ENCODE data around the gene ANKUB1.

The ANKUB1 gene

DNA sequence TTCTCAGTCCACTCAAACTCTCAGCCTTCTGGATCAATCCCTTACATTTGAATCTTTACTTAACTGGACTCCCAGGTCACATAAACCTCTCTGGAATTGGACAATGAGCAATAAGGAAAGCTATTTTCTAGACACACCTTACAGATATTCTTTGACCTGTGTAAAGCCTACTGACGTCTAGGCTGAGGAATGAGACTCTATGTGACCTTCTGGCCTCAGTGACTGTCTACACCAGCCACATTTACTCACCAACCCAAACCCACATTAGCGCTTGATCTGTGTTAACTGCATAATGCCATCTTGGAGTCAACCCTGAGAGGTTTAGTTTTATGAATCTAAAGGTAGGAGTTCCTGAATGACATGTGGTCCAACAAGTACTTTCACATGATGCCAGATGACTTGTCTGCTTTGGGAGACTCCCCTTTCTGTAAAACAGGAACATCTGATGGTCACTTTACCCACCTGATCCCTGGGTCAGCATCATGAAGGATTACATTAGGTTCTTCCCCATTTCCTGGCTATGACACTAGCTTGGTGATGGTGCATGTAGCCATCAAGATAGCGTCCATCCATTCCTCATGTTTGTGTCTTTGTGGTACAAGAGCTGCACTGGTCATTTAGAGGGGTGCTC, 28.7 kb downstream of the ANKUB1 start:
- DNase-seq (ENCODE audit: low read depth), result no peak

DNA sequence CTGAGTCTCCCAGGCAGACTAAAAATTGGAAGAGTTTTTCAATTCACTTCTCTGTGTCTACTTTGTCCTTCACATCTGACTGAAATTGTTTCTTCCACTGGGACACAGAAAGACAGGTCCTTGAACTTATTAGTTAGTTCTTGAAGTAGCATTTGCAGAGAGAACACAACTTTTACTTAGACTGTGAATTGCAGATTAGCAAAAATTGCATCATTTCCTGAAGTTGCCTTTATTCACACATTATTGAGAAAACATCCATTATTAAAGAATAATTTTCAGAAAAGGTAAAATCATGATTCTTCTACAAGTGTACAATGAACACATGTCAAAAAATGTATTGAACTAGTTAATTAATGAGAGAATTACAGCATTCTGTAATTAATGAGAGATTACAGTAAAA, 38.6 kb downstream of the ANKUB1 start:
- no peak for DNase-seq (ENCODE audit: low read depth)

DNA sequence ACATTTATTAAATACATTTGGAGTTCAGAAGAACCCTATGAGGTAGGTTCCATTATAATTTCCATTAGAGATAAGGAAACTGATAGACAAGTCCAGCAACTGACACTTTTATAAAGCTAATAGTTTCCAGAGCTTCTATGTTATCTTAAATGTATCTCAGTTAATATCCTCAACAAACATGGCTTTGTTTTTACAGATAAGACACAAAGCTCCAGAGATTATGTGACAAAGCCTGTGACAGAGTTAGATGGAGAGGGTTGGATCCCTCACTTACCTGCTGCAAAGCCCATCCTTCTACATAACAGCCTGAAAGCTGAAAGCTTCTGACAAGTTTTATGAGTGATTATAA, 39.6 kb downstream of the ANKUB1 start:
- DNase-seq (ENCODE audit: low read depth), result no peak

DNA sequence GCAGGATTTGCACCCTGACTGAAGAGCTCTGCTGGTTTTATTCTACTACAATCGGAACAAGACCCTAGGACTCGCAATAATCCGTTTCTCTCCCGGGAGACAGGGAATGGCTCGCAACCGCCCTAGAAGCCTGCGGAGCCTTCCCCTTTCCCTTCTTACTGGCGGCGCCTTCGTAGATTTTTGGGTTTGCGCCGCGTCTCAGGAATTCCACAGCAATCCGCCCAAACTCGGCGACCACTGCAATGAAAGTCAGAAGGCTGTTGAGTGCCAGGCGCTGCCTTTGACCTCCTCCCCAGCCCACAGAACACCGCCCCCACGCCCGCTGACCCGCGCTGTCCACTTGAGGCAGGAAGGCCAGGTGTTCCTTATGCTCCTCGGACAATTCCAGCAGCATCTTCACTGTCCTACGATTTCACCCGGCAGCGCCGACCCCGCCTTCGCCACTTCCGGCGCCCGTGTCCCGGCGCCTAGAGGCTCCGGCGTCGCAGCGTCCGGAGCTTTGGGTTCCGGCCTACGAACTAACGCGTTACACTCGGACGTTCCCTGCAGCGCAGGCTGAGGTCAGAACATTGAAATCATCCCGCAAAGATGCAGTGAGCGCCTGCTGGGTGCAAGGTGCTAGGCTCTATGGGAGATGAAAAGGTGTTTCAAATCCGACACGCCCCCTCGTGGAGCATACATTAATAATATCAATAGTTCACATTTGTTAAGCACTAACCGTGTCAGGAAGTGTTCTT, 40.1 kb downstream of the ANKUB1 start, which contains the start of gene COMMD2:
Gene COMMD2, minus strand, starts transcription at position 439 of the 737 bp plus-strand sequence. Its CDS starts 45 bp downstream, at position 394.
- DNase-seq (ENCODE audit: low read depth), result peak; percentile 62

DNA sequence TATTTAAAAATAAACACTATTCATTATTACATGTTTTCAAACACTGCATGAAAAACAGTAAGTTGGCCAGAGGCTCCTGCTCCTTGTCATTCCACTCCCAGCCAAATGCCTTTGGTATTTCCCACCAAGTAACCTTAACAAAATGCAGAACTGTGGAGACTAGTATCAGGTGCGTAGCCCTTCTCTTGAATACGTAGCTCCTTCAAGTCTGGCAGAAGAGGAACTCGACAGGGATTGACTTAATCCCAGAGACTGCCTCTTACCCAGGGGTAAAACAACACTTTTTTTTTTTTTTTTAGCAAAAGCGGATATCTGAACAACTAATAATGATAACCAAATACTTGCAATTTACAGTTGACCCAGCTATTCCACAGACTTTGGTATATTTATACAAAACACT, 40.8 kb downstream of the ANKUB1 start:
- DNase-seq (ENCODE audit: low read depth), result no peak

DNA sequence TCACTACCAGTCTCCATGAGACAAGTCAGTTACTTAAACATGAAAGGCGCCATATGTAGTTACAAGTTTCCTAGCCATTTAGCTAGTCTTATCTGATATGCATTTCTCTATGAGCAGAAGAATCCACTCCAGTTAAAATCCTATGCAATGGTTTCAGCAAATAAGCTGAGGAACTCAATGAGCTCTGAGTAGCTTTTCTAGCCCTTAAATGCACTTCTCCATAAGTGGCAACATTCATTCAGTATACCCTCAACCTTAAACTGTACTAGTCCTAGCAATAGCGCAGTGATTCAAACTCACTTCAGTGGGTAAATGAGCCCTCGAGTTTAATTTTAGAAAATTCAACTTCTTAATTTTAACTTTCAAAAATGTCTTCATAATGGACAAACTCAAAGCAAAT, 47.7 kb downstream of the ANKUB1 start:
- no peak for DNase-seq (ENCODE audit: low read depth)

DNA sequence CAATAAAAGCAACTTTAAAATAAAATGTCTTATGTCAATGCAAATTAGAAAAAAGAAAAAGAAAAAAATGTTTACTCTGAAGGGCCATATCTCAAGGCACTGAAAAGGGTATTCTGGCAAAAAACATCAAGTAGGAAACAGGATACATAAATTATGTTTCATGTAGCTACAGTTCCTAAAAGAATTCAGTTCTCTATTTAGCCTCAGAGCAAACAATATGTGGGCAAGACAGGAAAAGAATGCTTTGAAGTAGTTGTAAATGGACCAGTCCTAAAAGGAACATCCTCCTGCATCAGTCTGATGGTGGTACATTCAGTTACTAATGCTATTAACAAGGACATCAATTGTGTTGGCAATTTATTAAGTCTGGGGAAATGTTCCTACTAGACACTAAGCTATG, 48.2 kb downstream of the ANKUB1 start:
- DNase-seq (ENCODE audit: low read depth), result no peak

DNA sequence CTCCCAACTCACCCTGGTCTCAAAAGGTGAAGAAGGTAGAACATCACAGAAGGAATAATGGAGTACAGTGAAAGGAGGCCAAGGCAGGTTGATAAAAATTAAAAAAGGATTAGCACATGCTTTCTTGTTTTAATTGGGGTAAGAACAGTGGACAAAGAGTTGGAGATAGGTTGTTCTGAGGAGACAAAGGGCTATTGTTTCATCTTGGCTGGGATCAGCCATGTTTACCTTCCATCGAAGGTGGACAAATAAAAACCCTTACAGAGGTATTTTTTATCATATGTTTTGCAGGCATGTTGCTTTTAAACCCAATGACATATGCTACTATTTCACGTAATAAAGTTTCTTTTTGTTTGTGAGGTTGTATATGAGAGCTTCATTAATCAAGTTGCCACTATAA, 53.0 kb downstream of the ANKUB1 start:
- no peak for DNase-seq (ENCODE audit: low read depth)

DNA sequence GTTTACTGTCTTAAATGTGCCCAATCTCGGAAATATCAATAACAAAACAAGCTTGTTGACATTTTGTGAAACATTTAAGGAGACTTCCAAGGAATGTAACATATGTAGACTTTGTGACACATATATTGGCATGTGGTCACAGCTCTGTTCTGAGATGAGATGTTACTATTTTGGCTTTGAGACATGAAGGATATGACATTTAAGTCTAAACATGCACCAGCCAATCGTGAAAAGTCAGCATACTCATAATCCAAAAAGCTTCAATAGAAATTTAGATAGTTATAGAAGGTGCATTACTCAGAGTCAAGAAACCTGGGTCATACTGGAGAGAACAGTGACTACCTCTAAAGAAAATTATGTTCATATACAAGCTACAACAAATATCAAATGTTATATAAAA, 53.5 kb downstream of the ANKUB1 start:
- DNase-seq (ENCODE audit: low read depth), result no peak

DNA sequence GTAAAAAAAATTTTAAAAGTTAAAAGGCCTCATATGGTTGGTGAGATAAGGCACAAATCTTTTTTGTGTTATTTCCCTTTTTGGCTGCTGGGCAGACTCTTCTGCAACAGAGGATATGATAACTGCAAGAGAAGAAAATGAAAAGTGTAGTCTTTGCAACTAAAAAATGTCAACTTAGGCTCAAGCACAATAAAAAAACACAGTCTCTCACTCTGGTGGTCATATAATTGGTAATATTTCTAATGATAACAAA, 55.5 kb downstream of the ANKUB1 start:
- DNase-seq (ENCODE audit: low read depth), result no peak

DNA sequence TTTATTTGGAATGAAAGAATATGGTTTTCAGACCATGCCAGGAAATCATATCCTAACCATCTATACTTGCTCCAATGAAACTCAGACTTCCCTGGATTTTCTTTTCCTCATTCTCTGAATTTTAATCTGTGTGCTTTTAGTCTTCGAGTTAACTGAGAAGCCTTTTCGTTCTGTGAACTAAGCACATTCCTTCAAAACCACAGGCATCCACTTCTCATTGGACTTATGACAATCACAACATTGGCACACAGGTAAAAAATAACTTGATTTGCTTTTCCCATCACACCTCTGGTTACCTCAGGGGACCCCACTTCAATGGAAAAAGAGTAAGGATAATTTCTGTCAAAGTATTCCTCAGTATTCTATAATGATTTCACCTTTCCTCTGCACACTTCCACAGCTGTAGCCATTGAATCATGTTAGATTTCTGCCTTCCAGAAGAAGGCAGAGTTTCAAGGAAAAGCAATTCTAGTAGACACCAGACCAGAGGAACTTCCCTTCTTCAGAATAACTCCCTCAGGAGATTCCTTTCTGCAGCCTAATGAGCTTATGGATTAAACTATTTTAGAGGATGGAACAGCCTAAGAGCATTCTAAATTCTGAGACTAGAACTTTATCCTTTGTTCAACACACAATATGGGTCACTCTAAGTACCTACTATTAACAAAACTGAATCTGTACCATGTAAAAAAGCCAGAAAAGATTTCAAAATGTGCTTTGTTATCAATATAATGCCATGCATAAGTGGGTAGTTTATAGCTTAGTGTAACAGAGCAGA, 56.0 kb downstream of the ANKUB1 start:
- no peak for DNase-seq (ENCODE audit: low read depth)

DNA sequence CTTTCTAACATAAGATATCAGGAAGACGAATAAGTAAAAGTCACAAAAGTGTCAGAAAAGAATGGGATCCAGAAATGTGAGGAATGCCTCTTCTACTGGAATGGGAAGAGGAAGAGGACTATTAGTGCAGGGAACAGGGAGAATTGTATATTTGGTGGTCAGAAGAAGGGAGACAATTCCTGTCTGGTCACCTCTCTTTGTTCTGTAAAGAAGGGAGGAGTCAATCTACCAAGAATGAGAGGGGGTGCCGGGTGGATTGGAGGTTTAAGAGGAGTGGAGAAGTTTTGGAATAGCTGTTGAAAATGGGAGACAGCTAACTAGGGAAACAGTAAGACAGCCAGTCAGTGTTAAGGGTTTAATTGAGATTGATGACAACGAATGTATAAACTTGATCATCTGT, 60.1 kb downstream of the ANKUB1 start:
- DNase-seq (ENCODE audit: low read depth), result no peak

DNA sequence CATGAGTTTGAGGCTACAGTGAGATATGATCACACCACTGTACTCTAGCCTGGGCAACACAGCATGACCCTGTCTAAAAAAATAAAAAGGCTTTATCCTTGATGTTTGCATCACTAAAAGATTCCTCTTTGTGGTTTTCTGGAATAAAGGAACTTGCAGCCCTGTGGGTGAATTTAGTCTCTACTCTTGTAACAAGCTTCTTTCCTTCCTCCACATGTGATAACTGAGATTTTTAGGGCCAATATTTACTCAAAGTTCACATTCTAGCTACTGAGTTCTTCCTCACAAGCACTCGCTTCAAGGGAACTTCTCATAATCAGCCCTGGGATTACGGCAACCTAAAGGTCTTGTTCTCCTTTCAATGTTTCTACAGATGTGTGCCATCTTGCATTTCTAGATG, 64.7 kb downstream of the ANKUB1 start:
- DNase-seq (ENCODE audit: low read depth), result no peak

DNA sequence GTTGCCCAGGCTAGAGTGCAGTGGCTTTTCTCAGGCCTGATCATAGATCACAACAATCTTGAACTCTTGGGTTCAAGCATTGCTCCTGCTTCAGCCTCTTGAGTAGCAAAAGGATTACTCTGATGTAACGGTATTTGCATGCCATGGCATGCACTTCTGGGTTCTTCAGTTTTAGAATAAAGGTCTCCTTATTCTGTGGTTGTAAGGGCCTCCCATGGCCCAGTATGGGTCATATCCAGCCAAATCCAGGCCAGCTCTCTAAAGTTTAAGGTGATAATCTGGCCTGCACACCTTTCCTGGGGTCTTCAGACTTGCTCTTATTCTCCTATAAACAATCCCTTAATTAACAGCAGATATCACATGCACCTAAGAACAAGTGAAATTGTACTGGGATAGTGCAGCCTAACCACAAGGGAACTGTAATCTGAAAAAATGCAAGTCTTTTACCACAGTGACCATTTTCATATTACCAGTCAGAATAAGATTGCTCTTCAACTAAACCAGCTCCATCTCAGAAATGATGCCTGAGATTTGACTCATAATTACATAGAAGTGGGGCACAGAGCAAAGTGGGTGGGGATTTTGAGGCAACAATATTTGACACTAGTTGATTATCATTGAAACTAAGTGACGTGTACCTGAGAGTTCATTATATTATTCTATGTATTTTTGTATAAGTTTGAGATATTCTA, 65.5 kb downstream of the ANKUB1 start:
- no peak for DNase-seq (ENCODE audit: low read depth)

DNA sequence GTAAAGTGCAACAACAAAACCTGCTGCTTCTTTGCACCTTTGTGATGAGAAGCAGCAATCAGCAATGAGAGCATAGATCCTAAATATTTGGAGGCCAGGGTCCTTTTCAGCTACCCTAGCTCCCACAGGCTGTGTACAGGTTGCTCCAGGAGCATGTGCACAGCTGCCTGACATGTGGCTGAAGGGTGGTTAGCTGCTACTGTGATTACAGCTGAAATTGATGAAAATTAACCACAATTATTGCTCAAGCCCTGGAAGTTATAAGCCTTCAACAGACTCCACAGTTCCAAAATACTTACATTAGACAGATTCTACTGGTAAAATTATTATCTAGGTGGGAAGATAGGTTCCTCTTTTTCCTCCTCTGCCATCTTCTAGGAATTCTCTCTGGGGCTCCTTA, 68.6 kb downstream of the ANKUB1 start:
- no peak for DNase-seq (ENCODE audit: low read depth)

DNA sequence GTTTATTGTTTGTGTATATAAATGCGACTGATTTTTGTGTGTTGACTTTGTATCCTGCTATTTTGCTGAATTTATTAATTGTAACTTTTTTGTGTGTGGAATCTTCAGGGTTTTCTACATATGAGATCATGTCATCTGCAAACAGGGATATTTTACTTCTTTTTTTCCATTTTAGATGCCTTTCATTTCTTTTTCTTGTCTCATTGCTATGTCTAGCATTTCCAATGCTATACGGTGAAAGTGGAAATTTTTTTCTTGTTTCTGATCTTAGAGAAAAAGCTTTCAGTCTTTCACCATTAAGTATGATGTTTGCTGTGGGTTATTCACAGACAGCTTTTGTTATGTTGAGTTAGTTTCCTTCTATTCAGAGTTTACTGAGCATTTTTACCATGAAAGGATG, 71.4 kb downstream of the ANKUB1 start:
- no peak for DNase-seq (ENCODE audit: low read depth)

DNA sequence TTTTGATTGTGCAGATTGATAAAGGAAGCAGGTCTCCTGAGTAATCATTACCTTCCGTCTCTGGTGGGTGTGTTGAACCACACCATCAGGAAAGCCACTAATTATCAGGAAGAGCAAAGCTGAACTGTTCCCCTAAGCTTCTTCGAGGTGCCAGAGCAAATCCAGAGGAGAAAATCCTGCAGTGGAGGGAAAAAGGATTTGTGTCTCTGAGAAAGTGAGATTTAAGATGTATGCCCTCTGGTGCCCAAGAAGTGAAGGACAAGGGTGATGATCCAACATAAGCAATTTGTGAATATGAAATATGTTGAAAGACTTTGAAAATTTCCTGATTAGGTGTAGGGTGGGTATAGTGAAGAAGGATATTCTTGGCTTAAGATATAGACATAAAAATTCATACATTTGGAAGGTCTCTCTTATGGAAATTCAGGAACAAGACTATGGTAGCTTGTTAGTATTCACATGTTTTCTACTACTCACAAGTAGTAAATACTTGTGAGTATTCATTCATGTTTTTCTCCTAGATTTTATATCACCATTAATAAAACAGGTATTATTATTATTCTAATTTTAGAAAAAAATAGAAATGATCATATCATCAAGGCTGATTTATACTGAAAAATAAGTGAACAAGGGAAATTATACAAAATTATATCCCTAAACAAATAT, 74.8 kb downstream of the ANKUB1 start:
- no peak for DNase-seq (ENCODE audit: low read depth)

DNA sequence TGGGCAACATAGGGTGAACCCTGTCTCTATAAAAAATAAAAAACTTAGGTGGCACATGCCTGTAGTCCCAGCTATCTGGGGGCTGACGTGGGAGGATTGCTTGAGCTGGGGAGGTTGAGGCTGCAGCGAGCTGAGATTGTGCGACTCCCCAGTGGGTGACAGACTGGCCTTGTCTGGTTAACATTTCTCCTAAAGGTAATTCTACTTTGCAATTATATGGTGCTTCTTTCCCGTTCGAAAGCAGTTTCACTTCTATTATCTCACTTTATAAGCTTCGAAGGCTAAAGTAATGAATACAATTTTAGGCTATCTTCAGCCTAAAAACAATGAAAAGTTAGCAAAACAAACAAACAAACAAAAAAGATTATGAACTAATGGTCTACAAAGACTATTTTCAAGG, 75.4 kb downstream of the ANKUB1 start:
- DNase-seq (ENCODE audit: low read depth), result no peak

DNA sequence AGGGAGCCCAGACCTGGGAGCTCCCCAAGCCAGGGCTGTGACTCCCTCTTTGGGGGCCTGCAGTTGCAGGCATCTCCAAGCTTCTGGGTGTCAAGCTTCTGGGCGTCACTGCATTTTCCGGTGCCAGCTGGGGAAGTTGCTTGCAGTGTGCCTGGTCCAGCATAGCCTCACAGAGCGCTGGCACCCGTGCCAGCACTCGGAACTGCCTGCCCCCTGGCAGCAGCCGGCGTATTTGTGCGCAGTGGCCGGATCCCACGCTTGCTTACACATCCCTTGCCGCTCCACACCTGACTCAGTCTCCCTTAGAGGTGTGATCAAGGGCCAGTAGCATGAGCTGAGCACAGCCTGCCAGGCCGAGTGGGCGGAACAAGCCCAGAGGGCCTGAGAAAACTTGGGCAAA, 77.1 kb downstream of the ANKUB1 start:
- no peak for DNase-seq (ENCODE audit: low read depth)

DNA sequence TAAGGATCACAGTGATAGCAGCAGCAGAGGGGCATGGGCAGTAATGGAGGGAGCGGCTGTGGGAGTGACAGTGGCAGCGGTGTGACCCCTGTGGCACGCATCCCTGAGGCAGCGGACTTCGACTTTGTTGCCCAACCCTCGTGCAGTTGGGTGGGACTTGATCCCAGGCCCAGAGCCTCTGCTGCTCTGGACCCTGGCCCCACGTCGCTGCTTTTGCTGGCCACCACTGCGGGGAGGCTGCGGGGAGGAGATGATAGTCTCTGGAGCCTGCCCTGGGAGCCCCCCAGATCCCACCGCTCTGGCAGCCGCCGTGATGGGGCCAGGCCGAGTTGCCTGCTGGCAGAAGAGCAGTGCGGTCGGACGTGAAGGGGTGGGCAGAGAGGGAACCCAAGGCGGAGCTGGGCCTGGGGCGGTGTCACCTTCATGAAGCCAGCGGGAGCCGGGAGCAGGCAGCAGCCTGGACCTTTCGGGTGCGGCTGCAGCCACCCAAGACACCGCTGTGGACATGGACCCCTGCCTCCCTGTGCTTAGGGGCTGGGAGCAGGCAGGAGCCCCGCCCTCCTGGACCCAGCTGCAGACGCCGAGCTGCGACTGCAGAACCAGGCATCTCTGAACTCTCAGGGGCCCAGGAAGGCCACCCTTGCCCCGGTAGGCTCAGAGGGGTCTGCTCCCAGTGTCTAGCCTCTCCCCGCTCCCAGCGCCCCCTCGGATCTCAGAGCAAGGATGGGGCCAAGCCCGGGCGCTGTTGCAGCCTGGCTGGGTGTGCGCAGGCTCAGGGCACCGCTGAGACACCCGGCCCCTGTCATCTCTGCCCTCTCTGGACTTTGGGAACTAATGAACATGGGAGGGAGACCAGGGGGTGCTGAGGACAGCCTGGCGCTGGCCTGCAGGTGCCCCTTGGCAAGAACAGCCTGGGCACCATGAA, 78.4 kb downstream of the ANKUB1 start:
- DNase-seq (ENCODE audit: low read depth), result no peak

Measured in activated gamma-delta T cell treated with anti-CD3 and anti-CD28 coated beads, Interleukin-2, amount 50 U/mL, for 16 hours (primary cell).